ENCODE measurements around the gene PNCK. TPM values are rescaled to one million over a fixed set of nuclear protein-coding genes. Genes with fewer than 3 reads are reported as not detected.
A peak's percentile ranks its signal among the peaks of the same experiment; 100 is the strongest.

The PNCK gene
- total RNA-seq, 2 experiments from 2014 or later, result 0.70 to 1.0 TPM

DNA sequence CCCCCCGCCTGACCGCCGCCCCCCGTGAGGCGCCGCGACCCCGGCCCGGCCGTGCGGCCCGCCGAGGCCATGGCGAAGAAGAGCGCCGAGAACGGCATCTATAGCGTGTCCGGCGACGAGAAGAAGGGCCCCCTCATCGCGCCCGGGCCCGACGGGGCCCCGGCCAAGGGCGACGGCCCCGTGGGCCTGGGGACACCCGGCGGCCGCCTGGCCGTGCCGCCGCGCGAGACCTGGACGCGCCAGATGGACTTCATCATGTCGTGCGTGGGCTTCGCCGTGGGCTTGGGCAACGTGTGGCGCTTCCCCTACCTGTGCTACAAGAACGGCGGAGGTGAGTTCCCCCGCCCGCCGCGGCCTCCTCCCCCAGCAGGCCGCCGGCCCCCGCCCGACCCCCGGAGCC is 14.9 kb upstream of the PNCK start:
- DNase-seq (no peak), ATAC-seq (ENCODE audit: poor library complexity) (no peak)
- Mint-ChIP-seq H3K4me3 (no peak overlapping the region), H3K9me3 (no peaks in the 10 kb centered on the region), H3K27ac (no peak overlapping the region), H3K36me3 (ENCODE audit: low read depth) (no peaks in the 10 kb centered on the region), H3K4me1 (ENCODE audit: low read depth) (no peaks in the 10 kb centered on the region), H3K27me3 (peaks cover 7% of the 10 kb centered on the region)
- ChIA-PET CTCF (no interaction called here), POLR2A (no interaction called here)
- Histone ChIP-seq H3K4me3 (ENCODE audit: low read length) (no peak overlapping the region), H3K27me3 (ENCODE audit: control insufficient read depth in 1 of 2, insufficient read depth in 2 of 2, low read length in 2 of 2) (peaks cover 0 to 3% of the 10 kb centered on the region in 2 experiments), H3K9me3 (ENCODE audit: control insufficient read depth in 1 of 2, insufficient read depth in 1 of 2, low read length in 2 of 2) (no peaks in the 10 kb centered on the region), H3K4me1 (ENCODE audit: insufficient read depth, low read length) (peaks cover 6% of the 10 kb centered on the region), H3K36me3 (ENCODE audit: insufficient read depth, low read length) (no peaks in the 10 kb centered on the region), H3K27ac (ENCODE audit: low read depth in 1 of 2, low read length in 2 of 2) (no peak overlapping the region)
- TF ChIP-seq, protein P1, sequence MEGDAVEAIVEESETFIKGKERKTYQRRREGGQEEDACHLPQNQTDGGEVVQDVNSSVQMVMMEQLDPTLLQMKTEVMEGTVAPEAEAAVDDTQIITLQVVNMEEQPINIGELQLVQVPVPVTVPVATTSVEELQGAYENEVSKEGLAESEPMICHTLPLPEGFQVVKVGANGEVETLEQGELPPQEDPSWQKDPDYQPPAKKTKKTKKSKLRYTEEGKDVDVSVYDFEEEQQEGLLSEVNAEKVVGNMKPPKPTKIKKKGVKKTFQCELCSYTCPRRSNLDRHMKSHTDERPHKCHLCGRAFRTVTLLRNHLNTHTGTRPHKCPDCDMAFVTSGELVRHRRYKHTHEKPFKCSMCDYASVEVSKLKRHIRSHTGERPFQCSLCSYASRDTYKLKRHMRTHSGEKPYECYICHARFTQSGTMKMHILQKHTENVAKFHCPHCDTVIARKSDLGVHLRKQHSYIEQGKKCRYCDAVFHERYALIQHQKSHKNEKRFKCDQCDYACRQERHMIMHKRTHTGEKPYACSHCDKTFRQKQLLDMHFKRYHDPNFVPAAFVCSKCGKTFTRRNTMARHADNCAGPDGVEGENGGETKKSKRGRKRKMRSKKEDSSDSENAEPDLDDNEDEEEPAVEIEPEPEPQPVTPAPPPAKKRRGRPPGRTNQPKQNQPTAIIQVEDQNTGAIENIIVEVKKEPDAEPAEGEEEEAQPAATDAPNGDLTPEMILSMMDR (IDR thresholded peaks at IDR 0.05), result no peak
- intact Hi-C loops (cut with DNase I, micrococcal nuclease), result loop anchor here in 1 of 2 experiments (5.0 to 10.0 kb wide), 2 partner anchors 66 to 264 kb away; no protein-coding TSS in a partner anchor

- H3K4me3 ChIP-seq (ENCODE audit: low read length), result no peak overlapping the region
- Mint-ChIP-seq H3K27me3 (peaks cover 7% of the 10 kb centered on the region), H3K9me3 (no peaks in the 10 kb centered on the region), H3K4me3 (no peak overlapping the region), H3K27ac (no peak overlapping the region), H3K36me3 (ENCODE audit: low read depth) (no peaks in the 10 kb centered on the region), H3K4me1 (ENCODE audit: low read depth) (no peaks in the 10 kb centered on the region)
- DNase-seq, result no peak
- ChIA-PET CTCF (no interaction called here), POLR2A (no interaction called here)
- ATAC-seq (ENCODE audit: poor library complexity), result peak; percentile 29
- no peaks in the 10 kb centered on the region for H3K36me3 ChIP-seq (ENCODE audit: insufficient read depth, low read length)
- intact Hi-C loops (cut with DNase I, micrococcal nuclease), result loop anchor here in 1 of 2 experiments (5.0 to 10.0 kb wide), 2 partner anchors 67 to 264 kb away; no protein-coding TSS in a partner anchor
- TF ChIP-seq, protein P1 (IDR thresholded peaks at IDR 0.05), result no peak
- no peaks in the 10 kb centered on the region for H3K9me3 ChIP-seq (ENCODE audit: control insufficient read depth in 1 of 2, insufficient read depth in 1 of 2, low read length in 2 of 2)
- peaks cover 0 to 3% of the 10 kb centered on the region in 2 experiments for H3K27me3 ChIP-seq (ENCODE audit: control insufficient read depth in 1 of 2, insufficient read depth in 2 of 2, low read length in 2 of 2)
- no peak overlapping the region for H3K27ac ChIP-seq (ENCODE audit: low read depth in 1 of 2, low read length in 2 of 2)
- peaks cover 6% of the 10 kb centered on the region for H3K4me1 ChIP-seq (ENCODE audit: insufficient read depth, low read length)
These were observed 14.5 kb upstream of the PNCK start for GRCh38 chrX:153688071-153688470.

- Histone ChIP-seq H3K27me3 (ENCODE audit: control insufficient read depth in 1 of 2, insufficient read depth in 2 of 2, low read length in 2 of 2) (peaks cover 0 to 3% of the 10 kb centered on the region in 2 experiments), H3K4me1 (ENCODE audit: insufficient read depth, low read length) (peaks cover 6% of the 10 kb centered on the region), H3K36me3 (ENCODE audit: insufficient read depth, low read length) (no peaks in the 10 kb centered on the region), H3K9me3 (ENCODE audit: control insufficient read depth in 1 of 2, insufficient read depth in 1 of 2, low read length in 2 of 2) (no peaks in the 10 kb centered on the region), H3K4me3 (ENCODE audit: low read length) (peak within 1 kb of the TSS; percentile 36), H3K27ac (ENCODE audit: low read depth in 1 of 2, low read length in 2 of 2) (no peak within 1 kb of the TSS)
- intact Hi-C loops (cut with DNase I, micrococcal nuclease), result loop anchor here in 1 of 2 experiments (5.0 to 10.0 kb wide), 2 partner anchors 67 to 265 kb away; no protein-coding TSS in a partner anchor
- ATAC-seq (ENCODE audit: poor library complexity), result peak; percentile 42
- ChIA-PET CTCF (no interaction called here), POLR2A (no interaction called here)
- Mint-ChIP-seq H3K36me3 (ENCODE audit: low read depth) (no peaks in the 10 kb centered on the region), H3K9me3 (no peaks in the 10 kb centered on the region), H3K4me3 (peak within 1 kb of the TSS; percentile 84), H3K27ac (no peak within 1 kb of the TSS), H3K4me1 (ENCODE audit: low read depth) (no peaks in the 10 kb centered on the region), H3K27me3 (peaks cover 7% of the 10 kb centered on the region)
- TF ChIP-seq, protein P1 (IDR thresholded peaks at IDR 0.05), result peak; percentile 7
- DNase-seq, result peak in 10 of 14 experiments; percentile 3 to 71 (median 31)
These were observed 13.8 kb upstream of the PNCK start, which contains the start of gene SLC6A8 for GRCh38 chrX:153687121-153688039. Gene SLC6A8 (plus strand): TSS chrX:153687926. CDS start chrX:153688575, 649 bp downstream.

All from CD4-positive, alpha-beta T cell (primary cell).